Measurements from ENCODE around the gene TRIM62.

DNA sequence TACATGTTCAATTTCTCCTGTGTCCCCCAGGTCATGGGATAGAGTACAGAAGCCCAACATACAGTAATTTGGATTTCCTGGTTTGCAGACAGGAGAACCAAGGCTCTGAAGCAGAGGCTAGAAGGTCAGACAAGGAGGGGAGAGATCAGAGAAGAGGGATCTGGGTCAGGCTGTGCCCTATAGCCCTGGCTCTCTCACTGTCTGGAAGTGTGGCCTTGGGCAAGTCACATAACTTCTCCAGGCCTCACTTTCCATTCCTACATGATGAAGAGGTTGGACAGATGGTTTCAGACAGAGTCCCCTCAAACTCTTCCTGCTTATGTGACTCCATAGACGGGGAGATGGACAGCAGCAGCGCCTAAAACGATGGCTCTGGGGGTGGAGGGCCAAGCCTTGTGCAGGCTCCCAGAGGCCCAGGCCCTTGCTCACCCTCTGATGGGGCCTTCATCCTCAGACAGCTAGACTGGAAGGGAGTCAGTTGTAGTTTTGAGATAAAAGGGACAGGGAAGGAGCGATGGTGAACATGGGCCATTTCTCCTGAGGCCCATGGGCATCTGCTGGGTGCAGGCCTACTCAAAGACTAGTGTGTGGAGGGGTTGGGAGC lies 2.9 kb downstream of the TRIM62 start:
- TF ChIP-seq TAF1 (conservative IDR thresholded peaks at IDR 0.05) = no peak
- TF ChIP-seq, protein P1, sequence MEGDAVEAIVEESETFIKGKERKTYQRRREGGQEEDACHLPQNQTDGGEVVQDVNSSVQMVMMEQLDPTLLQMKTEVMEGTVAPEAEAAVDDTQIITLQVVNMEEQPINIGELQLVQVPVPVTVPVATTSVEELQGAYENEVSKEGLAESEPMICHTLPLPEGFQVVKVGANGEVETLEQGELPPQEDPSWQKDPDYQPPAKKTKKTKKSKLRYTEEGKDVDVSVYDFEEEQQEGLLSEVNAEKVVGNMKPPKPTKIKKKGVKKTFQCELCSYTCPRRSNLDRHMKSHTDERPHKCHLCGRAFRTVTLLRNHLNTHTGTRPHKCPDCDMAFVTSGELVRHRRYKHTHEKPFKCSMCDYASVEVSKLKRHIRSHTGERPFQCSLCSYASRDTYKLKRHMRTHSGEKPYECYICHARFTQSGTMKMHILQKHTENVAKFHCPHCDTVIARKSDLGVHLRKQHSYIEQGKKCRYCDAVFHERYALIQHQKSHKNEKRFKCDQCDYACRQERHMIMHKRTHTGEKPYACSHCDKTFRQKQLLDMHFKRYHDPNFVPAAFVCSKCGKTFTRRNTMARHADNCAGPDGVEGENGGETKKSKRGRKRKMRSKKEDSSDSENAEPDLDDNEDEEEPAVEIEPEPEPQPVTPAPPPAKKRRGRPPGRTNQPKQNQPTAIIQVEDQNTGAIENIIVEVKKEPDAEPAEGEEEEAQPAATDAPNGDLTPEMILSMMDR (IDR thresholded peaks at IDR 0.05; ENCODE audit: low read depth, low read length, missing input control) = no peak
- no peak for TF ChIP-seq EGR1 (IDR thresholded peaks at IDR 0.05; ENCODE audit: low read depth in 2 of 2)
- TF ChIP-seq, protein P2, sequence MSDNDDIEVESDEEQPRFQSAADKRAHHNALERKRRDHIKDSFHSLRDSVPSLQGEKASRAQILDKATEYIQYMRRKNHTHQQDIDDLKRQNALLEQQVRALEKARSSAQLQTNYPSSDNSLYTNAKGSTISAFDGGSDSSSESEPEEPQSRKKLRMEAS (IDR thresholded peaks at IDR 0.05) = no peak
- no peak for TF ChIP-seq SP1 (IDR thresholded peaks at IDR 0.05)
